GM23338 (cell line): ENCODE results near the gene UBFD1. TPM values are rescaled to one million over a fixed set of nuclear protein-coding genes. Genes with fewer than 3 reads are reported as not detected.

Experiments used
- ATAC-seq: fragments of 200-7000 bp; cut with Tn5 transposase; 3 replicates; pipeline ENCODE4 v1.9.1; 2020
- DNase-seq: peaks from one replicate; pipeline ENCODE4 v3.0.0-alpha.2; 2015; ENCODE audit warnings: low spot score
- H2AFZ ChIP-seq: fragments of 200-600 bp; sonication (generic); 2 replicates; pipeline ENCODE4 v1.8.0; 2016; ENCODE audit warnings: antibody characterized with exemption, mild to moderate bottlenecking, moderate library complexity
- H3F3A ChIP-seq: fragments of 200-600 bp; sonication (generic); replicated peaks from 2 replicates; pipeline ENCODE4 v1.8.0; 2017; ENCODE audit warnings: antibody characterized with exemption, mixed run types, low read depth
- H3K27ac ChIP-seq: fragments of 200-600 bp; sonication (generic); 2 replicates; pipeline ENCODE4 v1.6.1; 2016; ENCODE audit warnings: low read depth
- H3K27me3 ChIP-seq: fragments of 200-600 bp; sonication (generic); 2 replicates; pipeline ENCODE4 v1.8.0; 2016; ENCODE audit warnings: mild to moderate bottlenecking, mixed run types, moderate library complexity; ENCODE audit not compliant: insufficient read depth
- H3K36me3 ChIP-seq: fragments of 200-600 bp; sonication (generic); 2 replicates; pipeline ENCODE4 v1.8.0; 2016; ENCODE audit warnings: mild to moderate bottlenecking; ENCODE audit not compliant: insufficient read depth
- H3K4me1 ChIP-seq: fragments of 200-600 bp; sonication (generic); 2 replicates; pipeline ENCODE4 v1.8.0; 2016; ENCODE audit warnings: mild to moderate bottlenecking, moderate library complexity; ENCODE audit not compliant: insufficient read depth
- H3K4me2 ChIP-seq: fragments of 200-600 bp; sonication (generic); 2 replicates; pipeline ENCODE4 v1.7.1; 2017; ENCODE audit warnings: mixed run types
- H3K4me3 ChIP-seq: fragments of 200-600 bp; sonication (generic); 2 replicates; pipeline ENCODE4 v1.6.1; 2016; ENCODE audit warnings: mixed run types
- H3K79me2 ChIP-seq: fragments of 200-600 bp; sonication (generic); replicated peaks from 2 replicates; pipeline ENCODE4 v1.8.0; 2017; ENCODE audit warnings: mild to moderate bottlenecking; ENCODE audit not compliant: insufficient read depth
- H3K9me2 ChIP-seq: fragments of 200-600 bp; sonication (generic); 2 replicates; pipeline ENCODE4 v1.8.0; 2017; ENCODE audit not compliant: insufficient read depth
- H4K20me1 ChIP-seq: fragments of 200-600 bp; sonication (generic); replicated peaks from 2 replicates; pipeline ENCODE4 v1.8.0; 2017; ENCODE audit warnings: mild to moderate bottlenecking; ENCODE audit not compliant: insufficient read depth
- H3K27ac Mint-ChIP-seq: 2 replicates; pipeline ENCODE4 v1.8.0; 2020; ENCODE audit warnings: inconsistent platforms, mild to moderate bottlenecking, moderate library complexity, mixed read lengths
- H3K27me3 Mint-ChIP-seq: 3 replicates; pipeline ENCODE4 v1.8.0; 2022; ENCODE audit warnings: low read depth, mild to moderate bottlenecking, moderate library complexity, mixed read lengths, inconsistent platforms; ENCODE audit not compliant: insufficient read depth, poor library complexity
- H3K36me3 Mint-ChIP-seq: 3 replicates; pipeline ENCODE4 v1.8.0; 2021; ENCODE audit warnings: low read depth, mild to moderate bottlenecking, inconsistent platforms, moderate library complexity, mixed read lengths
- H3K4me1 Mint-ChIP-seq: 3 replicates; pipeline ENCODE4 v1.8.0; 2020; ENCODE audit warnings: mild to moderate bottlenecking, inconsistent platforms, mixed read lengths
- H3K4me3 Mint-ChIP-seq: 3 replicates; pipeline ENCODE4 v1.8.0; 2021; ENCODE audit warnings: moderate library complexity, mild to moderate bottlenecking, inconsistent platforms, mixed read lengths
- H3K9me3 Mint-ChIP-seq: 3 replicates; pipeline ENCODE4 v1.8.0; 2020; ENCODE audit warnings: moderate library complexity, mild to moderate bottlenecking, inconsistent platforms, mixed read lengths
- CREB1 ChIP-seq: fragments of 250-450 bp; sonication (Bioruptor Pico); IDR thresholded peaks from 2 replicates; pipeline ENCODE4 v1.5.0; 2020; ENCODE audit warnings: low read depth, mild to moderate bottlenecking, moderate library complexity
- CTCF ChIP-seq, 2 experiments: fragments of 200-600 bp in 1 of 2; sonication (generic) in 1 of 2; conservative IDR thresholded peaks; 2 replicates each; pipeline versions ENCODE4 v1.5.1 to v1.6.1; 2016 to 2017; ENCODE audit warnings: antibody characterized with exemption in 2 of 2, low read depth in 2 of 2, mild to moderate bottlenecking in 2 of 2, moderate library complexity in 1 of 2
- ETS1 ChIP-seq: IDR thresholded peaks from 2 replicates; pipeline ENCODE4 v1.6.1; 2016; ENCODE audit warnings: antibody characterized with exemption
- EZH2phosphoT487 ChIP-seq: fragments of 200-600 bp; sonication (generic); IDR thresholded peaks from one replicate; pipeline ENCODE4 v1.8.1; 2018; ENCODE audit warnings: antibody characterized with exemption; ENCODE audit not compliant: unreplicated experiment
- POLR2AphosphoS5 ChIP-seq: IDR thresholded peaks from 2 replicates; pipeline ENCODE4 v1.6.1; 2016; ENCODE audit warnings: antibody characterized with exemption, low read depth
- ZNF114 ChIP-seq: fragments of 250-450 bp; sonication (Bioruptor Pico); IDR thresholded peaks from 2 replicates; pipeline ENCODE4 v1.5.0; 2020; ENCODE audit warnings: mild to moderate bottlenecking, moderate library complexity
- ZNF331 ChIP-seq: fragments of 250-450 bp; sonication (Bioruptor Pico); IDR thresholded peaks from 2 replicates; pipeline ENCODE4 v1.5.0; 2020; ENCODE audit warnings: low read depth, mild to moderate bottlenecking, moderate library complexity
- ZNF462 ChIP-seq: fragments of 250-450 bp; sonication (Bioruptor Pico); IDR thresholded peaks from 2 replicates; pipeline ENCODE4 v1.5.0; 2020; ENCODE audit warnings: mild to moderate bottlenecking, moderate library complexity
- polyA plus RNA-seq: library from polyadenylated mRNA; unstranded; fragments of >200 nt; fragmentation: Nextera tagmentation; extraction: Ambion mirVana; gene quantifications from 2 replicates; pipeline ENCODE4 v1.2.1, GENCODE V29; 2016
- total RNA-seq: library from RNA; depleted of rRNA; stranded (reverse); fragments of >200 nt; shearing (Covaris generic); gene quantifications from 2 replicates; pipeline ENCODE4 v1.2.3, GENCODE V29; 2014

The UBFD1 gene
- total and polyA plus RNA-seq, 2 experiments from 2014 or later: 28.5 to 249 TPM

GRCh38 chr16:23577493-23577892, 20.0 kb downstream of the UBFD1 start:
- Mint-ChIP-seq H3K4me1 (no peaks in the 10 kb centered on the region), H3K27me3 (peaks cover 7% of the 10 kb centered on the region), H3K4me3 (no peak overlapping the region), H3K9me3 (no peaks in the 10 kb centered on the region), H3K27ac (no peak overlapping the region), H3K36me3 (peaks cover 47% of the 10 kb centered on the region)
- H3F3A ChIP-seq: 0 out of 2 replicates have a peak, but pooled peaks cover 7% of the 10 kb centered on the region
- H3K27ac ChIP-seq: no peak overlapping the region
- H3K4me2 ChIP-seq: no peak overlapping the region
- no peak overlapping the region for H2AFZ ChIP-seq
- H3K27me3 ChIP-seq: no peaks in the 10 kb centered on the region
- H3K79me2 ChIP-seq: no peaks in the 10 kb centered on the region
- H3K36me3 ChIP-seq: peaks cover 19% of the 10 kb centered on the region; the same call in 1 of the 2 replicates
- no peaks in the 10 kb centered on the region for H3K9me2 ChIP-seq
- no peak for TF ChIP-seq ETS1
- TF ChIP-seq CREB1 (CRISPR knock-in tag): no peak
- TF ChIP-seq ZNF114: no peak
- TF ChIP-seq POLR2AphosphoS5: no peak
- TF ChIP-seq CTCF (conservative IDR thresholded peaks at IDR 0.05; ENCODE audit: low read depth in 2 of 2): no peak
- H4K20me1 ChIP-seq: peaks cover 10% of the 10 kb centered on the region; the same call in 1 of the 2 replicates
- H3K4me1 ChIP-seq: no peaks in the 10 kb centered on the region
- no peak for DNase-seq
- no peak overlapping the region for H3K4me3 ChIP-seq
- ATAC-seq: no peak

GRCh38 chr16:23578101-23578830, 20.7 kb downstream of the UBFD1 start:
- Histone ChIP-seq H4K20me1 (peaks cover 10% of the 10 kb centered on the region; the same call in 1 of the 2 replicates), H3K4me3 (no peak overlapping the region), H3K9me2 (no peaks in the 10 kb centered on the region), H2AFZ (no peak overlapping the region), H3K4me1 (no peaks in the 10 kb centered on the region), H3K4me2 (no peak overlapping the region), H3K36me3 (peaks cover 16% of the 10 kb centered on the region; the same call in 1 of the 2 replicates), H3K27ac (no peak overlapping the region), H3K27me3 (no peaks in the 10 kb centered on the region), H3K79me2 (no peaks in the 10 kb centered on the region), H3F3A (0 out of 2 replicates have a peak, but pooled peaks cover 7% of the 10 kb centered on the region)
- no peaks in the 10 kb centered on the region for H3K4me1 Mint-ChIP-seq
- no peak overlapping the region for H3K27ac Mint-ChIP-seq
- H3K4me3 Mint-ChIP-seq: no peak overlapping the region
- DNase-seq: no peak
- H3K36me3 Mint-ChIP-seq: peaks cover 44% of the 10 kb centered on the region
- H3K9me3 Mint-ChIP-seq: no peaks in the 10 kb centered on the region
- no peak for ATAC-seq
- H3K27me3 Mint-ChIP-seq: peaks cover 7% of the 10 kb centered on the region
- TF ChIP-seq ZNF462 (no peak), ZNF331 (CRISPR knock-in tag) (no peak), POLR2AphosphoS5 (no peak), EZH2phosphoT487 (no peak)
